Right cardiac atrium (tissue), 5 donors: Measurements from ENCODE around the gene MYO16. TPM values are rescaled to one million over a fixed set of nuclear protein-coding genes. Genes with fewer than 3 reads are reported as not detected.

Experiments
- ATAC-seq, 2 donors: fragments of 200-7000 bp; cut with Tn5 transposase; one replicate each; pipeline versions ENCODE4 v1.8.0 to v1.9.1; 2020; ENCODE audit warnings: moderate library complexity in 2 of 2, mild to moderate bottlenecking in 1 of 2
- DNase-seq, 3 donors: peaks; one replicate each; pipeline ENCODE4 v3.0.0-alpha.2; 2020
- H3K27ac ChIP-seq: one replicate; pipeline ENCODE4 v1.5.1; 2013; ENCODE audit warnings: mild to moderate bottlenecking, low read length, control low read depth, moderate library complexity
- H3K27me3 ChIP-seq: one replicate; pipeline ENCODE4 v1.6.1; 2013; ENCODE audit not compliant: control insufficient read depth, insufficient read depth
- H3K4me1 ChIP-seq: one replicate; pipeline ENCODE4 v1.6.1; 2013; ENCODE audit warnings: low read length; ENCODE audit not compliant: control insufficient read depth, insufficient read depth
- H3K4me3 ChIP-seq: one replicate; pipeline ENCODE4 v1.5.1; 2013; ENCODE audit warnings: low read length, control low read depth
- H3K9me3 ChIP-seq: one replicate; pipeline ENCODE4 v1.6.1; 2013; ENCODE audit warnings: low read length; ENCODE audit not compliant: control insufficient read depth
- WGBS: extraction: QIAGEN DNeasy Blood & Tissue Kit; methylation state at CpG from one replicate; pipeline ENCODE4 v1.1.7; 2013; 5-methylcytosine and 5-hydroxymethylcytosine counted together
- intact Hi-C, 4 donors: fragments of 100-400 bp; cut with DNase I; formaldehyde crosslinking; loops; one replicate each; pipeline versions ENCODE4 v1.11.0 to v1.14.0; 2022 to 2023
- polyA plus RNA-seq: library from polyadenylated mRNA; stranded (reverse); fragments of 200-250 nt; gene quantifications from one replicate; pipeline ENCODE4 v1.2.3, GENCODE V29; 2013
- total RNA-seq, 4 donors: library from RNA; stranded (reverse); fragmentation: NEBNext Ultra II Directional; extraction: Animal tissue kit (Norgen Biotek cat#: 25700); gene quantifications; one replicate each; pipeline ENCODE4 v1.2.1, GENCODE V29; 2021
- donor health status: healthy with polysubstance abuse.
- donor health status: DM: no; HTN: yes; CAD: no.
- donor health status: DM: no; HTN: no; CAD: no.
- donor health status: DM: no; HTN: yes; CAD: no; lungs with severe emphysema.
- donor health status: DM: yes; HTN: yes; CAD: no.

Gene MYO16
- total and polyA plus RNA-seq, 5 donors: 0.82 to 5.9 (median 1.6) TPM

DNA sequence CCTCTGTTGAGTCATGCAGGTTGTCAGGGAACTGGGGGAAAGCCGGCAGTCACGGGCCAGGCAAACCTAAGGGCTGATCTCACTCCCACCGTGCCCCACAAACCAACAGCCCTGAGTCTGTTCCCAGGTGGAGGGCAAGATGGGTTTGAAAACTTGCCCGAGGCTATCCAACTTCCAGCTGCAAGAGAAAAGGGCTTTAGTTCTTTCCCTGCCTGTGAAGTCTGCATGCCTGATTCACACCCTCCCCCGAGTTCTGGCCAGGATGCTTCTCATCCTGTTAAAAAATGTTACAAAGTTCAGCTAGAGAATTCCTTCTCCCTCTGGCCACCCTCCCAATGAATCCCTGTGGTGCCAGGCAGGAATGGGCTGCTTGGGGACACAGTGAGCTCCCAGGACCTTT is 33.1 kb downstream of the MYO16 start:
- no peaks in the 10 kb centered on the region for H3K4me1 ChIP-seq
- peaks cover 3% of the 10 kb centered on the region for H3K9me3 ChIP-seq
- H3K27me3 ChIP-seq: no peaks in the 10 kb centered on the region
- no peak for ATAC-seq
- no peak overlapping the region for H3K4me3 ChIP-seq
- no peak overlapping the region for H3K27ac ChIP-seq
- WGBS: 83% methylated on average over 5 of the region's 5 CpGs
- no peak for DNase-seq
- intact Hi-C loops: no loop called here

DNA sequence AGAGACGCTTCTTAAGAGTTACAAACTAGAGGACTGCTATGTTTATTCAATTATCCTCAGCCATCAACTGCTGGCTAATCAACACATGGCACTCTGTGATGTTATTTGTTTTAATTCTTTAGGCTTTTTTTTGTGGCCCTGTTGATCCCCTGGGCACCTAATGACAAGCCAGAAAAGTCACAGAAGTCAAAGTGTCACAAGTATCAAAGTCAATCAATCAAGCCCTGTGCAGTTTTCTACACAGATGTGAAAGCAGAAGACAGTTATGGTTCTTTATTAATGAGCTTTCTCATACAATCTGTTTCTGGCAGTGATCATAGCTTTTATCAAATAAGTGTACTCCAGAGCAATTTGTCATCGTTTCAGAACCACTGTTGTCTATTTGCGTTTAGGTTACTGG is 34.3 kb downstream of the MYO16 start:
- WGBS: 55% methylated on average over 3 of the region's 3 CpGs
- Histone ChIP-seq H3K27ac (no peak overlapping the region), H3K4me1 (no peaks in the 10 kb centered on the region), H3K4me3 (no peak overlapping the region), H3K27me3 (no peaks in the 10 kb centered on the region), H3K9me3 (peaks cover 4% of the 10 kb centered on the region)
- intact Hi-C loops: no loop called here
- ATAC-seq (no peak), DNase-seq (no peak)

DNA sequence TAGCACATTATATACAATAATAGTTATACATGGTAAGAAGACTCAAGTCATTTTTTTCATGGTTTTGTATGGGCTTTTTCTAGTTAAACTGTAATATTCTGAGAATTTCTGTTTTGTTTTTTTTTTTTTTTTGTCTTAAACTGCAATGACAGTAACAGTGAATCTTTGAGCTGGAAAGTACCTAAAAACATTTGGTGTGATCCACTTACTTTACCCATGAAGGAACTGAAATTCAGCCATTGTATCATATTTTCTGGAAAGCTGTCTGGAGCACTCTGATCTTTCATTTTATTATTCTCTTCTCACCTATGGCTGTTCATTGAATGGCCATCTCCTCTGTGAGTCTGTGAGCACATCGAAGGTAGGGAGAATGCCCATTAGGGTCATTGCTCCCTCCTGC is 37.8 kb downstream of the MYO16 start:
- no peak overlapping the region for H3K4me3 ChIP-seq
- DNase-seq (no peak), ATAC-seq (no peak)
- peaks cover 4% of the 10 kb centered on the region for H3K9me3 ChIP-seq
- no peaks in the 10 kb centered on the region for H3K27me3 ChIP-seq
- H3K27ac ChIP-seq: no peak overlapping the region
- no peaks in the 10 kb centered on the region for H3K4me1 ChIP-seq
- intact Hi-C loops: no loop called here
- WGBS: 84% methylated on average over 1 of the region's 1 CpG

DNA sequence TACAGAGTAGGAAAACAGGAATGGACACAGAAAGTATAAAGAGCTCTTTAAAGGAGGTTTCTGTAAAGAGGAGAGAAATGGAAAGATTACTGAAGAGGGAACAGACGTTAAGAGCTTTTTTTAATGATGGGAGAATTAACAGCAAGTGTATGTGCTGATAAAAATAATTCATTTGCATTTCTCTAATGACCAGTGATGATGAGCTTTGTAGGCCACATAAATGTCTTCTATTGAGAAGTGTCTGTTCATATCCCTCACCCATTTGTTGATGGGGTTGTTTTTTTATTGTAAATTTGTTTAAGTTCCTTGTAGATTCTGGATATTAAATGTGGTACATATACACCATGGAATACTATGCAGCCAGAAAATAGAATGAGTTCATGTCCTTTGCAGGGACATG is 40.0 kb downstream of the MYO16 start:
- intact Hi-C loops: no loop called here
- DNase-seq (no peak), ATAC-seq (no peak)
- 42% methylated on average over 1 of the region's 1 CpG for whole genome bisulfite sequencing
- Histone ChIP-seq H3K27me3 (no peaks in the 10 kb centered on the region), H3K4me3 (no peak overlapping the region), H3K9me3 (peaks cover 4% of the 10 kb centered on the region), H3K27ac (no peak overlapping the region), H3K4me1 (no peaks in the 10 kb centered on the region)

DNA sequence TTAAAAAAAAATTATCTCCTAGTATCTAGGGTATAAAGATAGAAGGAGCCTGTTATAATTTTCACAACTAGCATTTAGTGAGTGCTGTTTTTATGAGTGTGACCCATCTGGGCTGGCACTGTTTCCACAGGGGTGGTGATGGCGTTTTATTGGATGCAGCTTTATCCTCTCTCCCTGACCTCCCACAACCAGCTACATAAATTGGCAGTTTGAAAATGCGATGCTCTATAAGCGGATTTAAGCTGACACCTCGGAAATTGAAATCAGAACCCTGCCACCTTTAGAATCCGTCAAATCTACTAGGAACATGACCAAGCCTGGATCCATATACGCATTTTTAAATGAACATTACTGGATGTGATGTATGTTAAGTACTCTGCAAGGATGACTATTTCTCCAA is 44.9 kb downstream of the MYO16 start:
- no peaks in the 10 kb centered on the region for H3K9me3 ChIP-seq
- no peaks in the 10 kb centered on the region for H3K27me3 ChIP-seq
- ATAC-seq: no peak
- H3K4me1 ChIP-seq: no peaks in the 10 kb centered on the region
- no peak overlapping the region for H3K4me3 ChIP-seq
- WGBS: 82% methylated on average over 6 of the region's 6 CpGs
- DNase-seq: no peak
- intact Hi-C loops: no loop called here
- H3K27ac ChIP-seq: no peak overlapping the region

DNA sequence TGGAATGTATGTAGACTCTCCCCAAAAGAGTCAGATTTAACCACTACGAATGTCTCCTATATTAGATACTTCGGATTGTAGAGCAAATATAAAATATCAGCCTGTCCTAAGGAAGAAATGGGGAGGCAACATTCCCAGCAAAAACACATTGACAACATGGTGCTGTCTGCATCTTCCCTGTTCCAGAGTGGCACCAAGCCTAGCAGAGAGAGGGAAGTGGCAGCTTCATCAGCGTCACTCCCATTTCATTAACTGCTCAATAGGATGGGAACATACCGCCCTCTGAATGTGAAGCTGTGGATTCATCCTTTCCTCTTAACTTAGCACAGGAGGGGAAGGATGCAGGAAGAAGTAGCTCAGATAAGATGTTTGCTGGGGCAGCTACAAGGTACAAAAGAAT is 45.4 kb downstream of the MYO16 start:
- DNase-seq (no peak), ATAC-seq (no peak)
- no peaks in the 10 kb centered on the region for H3K9me3 ChIP-seq
- no peak overlapping the region for H3K27ac ChIP-seq
- intact Hi-C loops: no loop called here
- 70% methylated on average over 4 of the region's 4 CpGs for WGBS
- H3K4me3 ChIP-seq: no peak overlapping the region
- no peaks in the 10 kb centered on the region for H3K27me3 ChIP-seq
- no peaks in the 10 kb centered on the region for H3K4me1 ChIP-seq

DNA sequence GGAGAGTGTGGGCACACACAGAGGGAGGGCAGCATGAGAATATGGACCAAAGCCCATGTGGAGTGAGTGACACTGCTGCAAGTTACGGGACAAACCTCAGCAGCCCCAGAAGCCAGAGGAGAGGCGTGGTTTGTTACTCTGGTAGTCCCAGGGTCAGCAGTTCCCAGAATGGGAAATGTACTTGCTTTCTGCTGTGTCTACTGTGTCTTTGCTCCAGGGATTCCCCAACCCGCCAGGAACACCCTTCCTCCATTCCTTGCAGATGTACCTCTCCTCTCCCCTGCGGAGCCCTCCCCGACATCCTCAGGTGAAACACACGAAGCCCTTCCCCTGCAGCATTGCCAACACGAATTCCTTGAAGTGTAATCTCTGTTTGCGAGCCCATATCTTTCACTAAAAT is 47.2 kb downstream of the MYO16 start:
- Histone ChIP-seq H3K4me3 (no peak overlapping the region), H3K9me3 (no peaks in the 10 kb centered on the region), H3K27ac (no peak overlapping the region), H3K27me3 (no peaks in the 10 kb centered on the region), H3K4me1 (no peaks in the 10 kb centered on the region)
- no peak for DNase-seq
- no peak for ATAC-seq
- intact Hi-C loops: no loop called here
- WGBS: 61% methylated on average over 8 of the region's 8 CpGs

DNA sequence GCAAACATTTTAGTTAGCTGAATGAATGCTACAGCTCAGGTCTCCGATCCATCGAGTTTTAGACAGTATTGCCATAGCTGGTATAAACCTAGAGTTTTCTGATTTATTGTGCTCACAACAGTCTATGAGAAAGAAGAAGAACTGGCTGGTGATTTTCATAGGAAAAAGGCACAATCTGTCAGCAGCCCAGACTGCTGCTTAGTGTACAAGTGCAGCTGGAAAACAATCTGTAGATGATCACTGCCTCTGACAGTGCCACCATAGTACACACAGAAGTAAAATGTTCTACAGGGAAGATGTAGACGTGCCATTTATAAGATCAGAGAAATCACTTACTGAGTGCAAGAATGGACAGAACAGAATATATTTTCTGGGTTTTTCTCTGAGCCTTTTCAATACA is 48.4 kb downstream of the MYO16 start:
- no peak overlapping the region for H3K27ac ChIP-seq
- H3K4me1 ChIP-seq: no peaks in the 10 kb centered on the region
- no peak overlapping the region for H3K4me3 ChIP-seq
- no peaks in the 10 kb centered on the region for H3K27me3 ChIP-seq
- H3K9me3 ChIP-seq: no peaks in the 10 kb centered on the region
- DNase-seq (no peak), ATAC-seq (no peak)
- WGBS: 88% methylated on average over 3 of the region's 3 CpGs
- intact Hi-C loops: no loop called here

DNA sequence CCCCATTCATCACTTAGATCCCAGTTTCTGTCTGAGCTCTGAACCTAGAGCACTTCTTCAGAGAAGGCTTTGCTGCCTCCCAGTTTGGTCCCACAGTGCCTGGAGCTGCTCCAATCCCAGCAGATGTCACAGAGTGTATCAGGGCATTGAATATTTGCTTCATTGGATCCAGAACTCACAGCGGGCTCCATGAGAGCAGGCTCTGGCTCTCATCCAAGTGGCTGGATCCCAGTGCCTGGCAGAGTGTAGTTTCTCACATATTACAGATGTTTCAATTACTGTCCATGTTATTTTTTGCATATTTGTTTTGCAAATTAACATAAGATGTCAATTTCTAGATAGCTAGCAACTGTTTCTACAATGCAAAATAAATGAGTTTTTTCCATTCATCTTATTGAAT is 50.6 kb downstream of the MYO16 start:
- WGBS: 59% methylated on average over 1 of the region's 1 CpG
- intact Hi-C loops: no loop called here

DNA sequence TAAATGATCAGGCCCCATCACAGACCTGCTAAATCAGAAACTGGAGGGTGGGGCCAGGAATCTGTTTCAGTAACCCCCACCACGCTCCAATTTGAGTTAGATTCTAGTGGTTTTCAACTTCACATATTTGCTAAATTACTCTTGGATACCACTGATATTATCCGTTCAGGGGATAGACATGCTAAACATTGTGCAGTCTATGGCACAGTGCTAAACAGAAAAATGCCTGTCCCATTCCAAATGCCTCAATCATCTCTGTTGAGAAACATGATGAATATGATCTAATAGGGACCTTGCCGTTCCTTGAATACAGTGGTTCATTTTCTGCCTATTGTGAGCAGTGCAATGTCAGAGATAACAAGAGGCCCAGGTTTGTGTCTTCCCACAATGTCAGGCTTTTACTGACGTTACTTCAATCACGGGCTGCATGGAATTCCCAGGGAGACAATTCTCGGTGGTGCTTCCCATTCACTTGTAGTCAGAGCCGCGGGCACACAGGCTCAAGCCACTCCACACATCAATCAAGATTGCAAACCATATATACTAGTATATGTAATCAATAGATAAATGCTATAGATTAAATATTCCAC is 52.7 kb downstream of the MYO16 start:
- DNase-seq: no peak
- Histone ChIP-seq H3K27me3 (no peaks in the 10 kb centered on the region), H3K4me1 (no peaks in the 10 kb centered on the region), H3K4me3 (no peak overlapping the region), H3K27ac (no peak overlapping the region), H3K9me3 (no peaks in the 10 kb centered on the region)
- WGBS: 73% methylated on average over 8 of the region's 8 CpGs
- intact Hi-C loops: no loop called here
- no peak for ATAC-seq

More for the DNA sequence above, 50.6 kb downstream of the MYO16 start:
- Histone ChIP-seq H3K27me3 (no peaks in the 10 kb centered on the region), H3K4me1 (no peaks in the 10 kb centered on the region), H3K27ac (no peak overlapping the region), H3K4me3 (no peak overlapping the region), H3K9me3 (no peaks in the 10 kb centered on the region)
- ATAC-seq: no peak
- no peak for DNase-seq

DNA sequence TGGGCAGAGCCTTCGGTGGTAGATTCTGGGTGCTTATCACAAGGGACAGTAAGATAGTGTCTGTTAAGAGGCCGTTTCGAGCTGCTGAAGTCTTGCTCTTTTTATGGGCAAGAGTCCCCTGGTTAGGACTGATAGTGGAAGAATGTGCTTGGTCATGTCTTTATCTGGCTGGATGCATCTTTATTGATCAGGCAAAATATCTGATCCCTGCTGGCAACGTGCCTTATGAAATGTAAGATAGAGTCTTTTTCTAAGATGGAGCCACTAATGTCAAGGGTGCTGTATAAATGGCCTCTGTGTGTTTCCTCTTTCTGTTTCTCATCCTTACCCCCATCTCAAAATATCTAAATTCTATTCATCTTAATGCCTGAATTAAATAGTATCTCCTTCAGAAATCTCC is 53.3 kb downstream of the MYO16 start:
- DNase-seq (no peak), ATAC-seq (no peak)
- no peak overlapping the region for H3K27ac ChIP-seq
- no peaks in the 10 kb centered on the region for H3K27me3 ChIP-seq
- H3K4me1 ChIP-seq: no peaks in the 10 kb centered on the region
- no peaks in the 10 kb centered on the region for H3K9me3 ChIP-seq
- intact Hi-C loops: no loop called here
- WGBS: 44% methylated on average over 4 of the region's 4 CpGs
- H3K4me3 ChIP-seq: no peak overlapping the region

DNA sequence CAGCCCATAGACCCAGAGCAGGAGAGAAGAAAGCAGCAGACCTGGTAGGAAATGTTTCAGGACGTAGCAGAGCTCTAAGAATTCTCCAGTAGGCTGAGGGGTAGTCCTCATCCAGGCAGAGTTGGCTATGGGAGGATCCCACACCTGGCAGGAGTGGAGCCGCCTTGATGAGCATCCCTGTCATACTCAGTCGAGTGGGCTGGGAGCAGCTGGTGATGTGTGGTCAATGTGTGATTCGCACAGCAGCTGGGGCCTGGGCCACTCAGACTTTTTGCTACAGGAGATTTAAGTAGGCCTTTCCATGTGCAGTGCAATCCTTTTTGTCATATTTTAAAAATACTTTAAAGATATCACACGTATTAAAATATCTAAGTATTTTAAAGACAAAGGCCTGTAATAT is 56.6 kb downstream of the MYO16 start:
- Histone ChIP-seq H3K27ac (no peak overlapping the region), H3K4me3 (no peak overlapping the region), H3K4me1 (no peaks in the 10 kb centered on the region), H3K9me3 (no peaks in the 10 kb centered on the region), H3K27me3 (no peaks in the 10 kb centered on the region)
- intact Hi-C loops: no loop called here
- no peak for DNase-seq
- no peak for ATAC-seq
- 82% methylated on average over 5 of the region's 5 CpGs for WGBS
